H1 (cell line): ENCODE measurements around the gene PKP1. TPM values are rescaled to one million over a fixed set of nuclear protein-coding genes. Genes with fewer than 3 reads are reported as not detected.

ENCODE experiments used
- TAF7 ChIP-seq: optimal IDR thresholded peaks from 2 replicates; pipeline ENCODE3; 2011; ENCODE audit warnings: low read depth, mild to moderate bottlenecking, inconsistent platforms, low read length, moderate library complexity, borderline replicate concordance
- polyA plus RNA-seq, 7 experiments: library from polyadenylated mRNA; depleted of rRNA in 3 of 7; stranded (reverse) in 5 of 7; unstranded in 2 of 7; fragments of >200 nt in 5 of 7; fragments of 200-250 nt in 2 of 7; gene quantifications; 1 replicate in 5 of 7; 2 replicates in 1 of 7; 4 replicates in 1 of 7; pipeline versions ENCODE4 v1.2.1 to v1.2.3, GENCODE V29; 2011 to 2013; ENCODE audit warnings: missing spikeins in 2 of 7, mixed read lengths in 2 of 7
- total RNA-seq: library from RNA; stranded (reverse); fragmentation: NEBNext Ultra II Directional; extraction: Animal tissue kit (Norgen Biotek cat#: 25700); gene quantifications from 2 replicates; pipeline ENCODE4 v1.2.1, GENCODE V29; 2021

PKP1 gene
- total and polyA plus RNA-seq, 2 of the 8 experiments (the other 6 are each of a cell fraction or from before 2014, with no cell fraction given) = 0.21 to 0.95 TPM

- TF ChIP-seq TAF7 = no peak
- TF ChIP-seq, all 59 proteins: peak for 0
These were observed 36.3 kb downstream of the PKP1 start (continued) for GRCh38 chr1:201319631-201320030.
